Smooth muscle cell (in vitro differentiated cells): ENCODE results near the gene SLC39A6. TPM values are rescaled to one million over a fixed set of nuclear protein-coding genes. Genes with fewer than 3 reads are reported as not detected.
"Not testable (repeated sequence)": the region's sequence is repeated elsewhere in the genome, so short reads cannot be mapped to it uniquely, and the experiment has no call there.

ENCODE experiments used
- DNase-seq: peaks from one replicate; lab custom pipeline; 2025; ENCODE audit not compliant: unreplicated experiment; lab: John Stamatoyannopoulos, UW
- H2AFZ ChIP-seq: fragments of 200-600 bp; sonication (generic); 2 replicates; pipeline ENCODE4 v1.6.0; 2016; ENCODE audit warnings: antibody characterized with exemption, low read depth, mild to moderate bottlenecking
- H3F3A ChIP-seq: fragments of 200-600 bp; sonication (generic); 2 replicates; pipeline ENCODE4 v1.6.0; 2017; ENCODE audit warnings: antibody characterized with exemption, low read depth
- H3K27ac ChIP-seq: fragments of 200-600 bp; sonication (generic); 2 replicates; pipeline ENCODE4 v1.5.1; 2016; ENCODE audit warnings: low read depth, mild to moderate bottlenecking
- H3K27me3 ChIP-seq: fragments of 200-600 bp; sonication (generic); 2 replicates; pipeline ENCODE4 v1.6.1; 2016; ENCODE audit warnings: low read depth, mild to moderate bottlenecking
- H3K36me3 ChIP-seq: fragments of 200-600 bp; sonication (generic); 2 replicates; pipeline ENCODE4 v1.5.1; 2016; ENCODE audit warnings: low read depth
- H3K4me1 ChIP-seq: fragments of 200-600 bp; sonication (generic); 2 replicates; pipeline ENCODE4 v1.5.1; 2016; ENCODE audit warnings: low read depth
- H3K4me2 ChIP-seq: fragments of 200-600 bp; sonication (generic); 2 replicates; pipeline ENCODE4 v1.6.0; 2016; ENCODE audit warnings: mild to moderate bottlenecking
- H3K4me3 ChIP-seq: fragments of 200-600 bp; sonication (generic); 2 replicates; pipeline ENCODE4 v1.5.1; 2016; ENCODE audit warnings: mild to moderate bottlenecking
- H3K79me2 ChIP-seq: fragments of 200-600 bp; sonication (generic); 2 replicates; pipeline ENCODE4 v1.6.0; 2016; ENCODE audit warnings: low read depth, mild to moderate bottlenecking
- H3K9ac ChIP-seq: fragments of 200-600 bp; sonication (generic); 2 replicates; pipeline ENCODE4 v1.6.0; 2016; ENCODE audit warnings: low read depth
- H3K9me3 ChIP-seq: fragments of 200-600 bp; sonication (generic); replicated peaks from 2 replicates; pipeline ENCODE4 v1.5.1; 2016; ENCODE audit warnings: low read depth
- H4K20me1 ChIP-seq: fragments of 200-600 bp; sonication (generic); 2 replicates; pipeline ENCODE4 v1.6.0; 2016; ENCODE audit warnings: low read depth
- WGBS: methylation state at CpG from one replicate; pipeline ENCODE4 v1.1.7; 2016; ENCODE audit warnings: low lambda C conversion rate; 5-methylcytosine and 5-hydroxymethylcytosine counted together
- polyA plus RNA-seq: library from polyadenylated mRNA; unstranded; fragments of >200 nt; fragmentation: Nextera tagmentation; extraction: Ambion mirVana; gene quantifications from 2 replicates; pipeline ENCODE4 v1.2.1, GENCODE V29; 2016
- total RNA-seq: library from RNA; depleted of rRNA; stranded (reverse); fragments of >200 nt; gene quantifications from 2 replicates; pipeline ENCODE4 v1.2.3, GENCODE V29; 2014
- TF ChIP-seq, protein P1 (sequence below): fragments of 200-600 bp; sonication (generic); IDR thresholded peaks from 2 replicates; pipeline ENCODE4 v1.5.1; 2017; ENCODE audit warnings: borderline replicate concordance, mild to moderate bottlenecking, antibody characterized with exemption; ENCODE audit not compliant: insufficient read depth, poor library complexity, severe bottlenecking

The SLC39A6 gene
- total and polyA plus RNA-seq, 2 experiments from 2014 or later: 54.7 to 117 TPM

DNA sequence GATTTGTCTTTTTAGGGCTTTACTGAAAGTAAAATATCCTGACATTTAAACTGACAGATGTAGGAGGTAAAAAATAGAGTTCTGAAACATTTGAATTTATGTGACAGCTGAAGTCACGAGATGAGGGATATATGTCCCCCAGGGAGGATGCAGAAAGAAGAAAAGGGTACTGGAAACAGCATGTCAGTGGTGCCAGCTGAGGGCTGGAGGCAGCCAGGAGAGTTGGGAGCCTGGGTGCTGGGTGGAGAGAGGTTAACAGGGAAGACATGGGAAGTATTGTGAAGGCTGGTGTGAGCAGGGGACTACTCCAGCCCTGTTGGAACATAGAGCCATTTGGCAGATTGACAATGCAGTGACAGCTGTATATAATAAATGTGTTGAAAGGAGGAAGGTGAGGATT lies 46.3 kb upstream of the SLC39A6 start:
- Histone ChIP-seq H4K20me1 (peaks cover 9% of the 10 kb centered on the region), H2AFZ (no peak overlapping the region), H3K4me1 (no peaks in the 10 kb centered on the region), H3K9ac (no peak overlapping the region), H3F3A (no peaks in the 10 kb centered on the region), H3K36me3 (peaks cover 30% of the 10 kb centered on the region), H3K4me2 (no peak overlapping the region), H3K27ac (no peak overlapping the region), H3K9me3 (no peaks in the 10 kb centered on the region), H3K79me2 (no peaks in the 10 kb centered on the region), H3K27me3 (no peaks in the 10 kb centered on the region), H3K4me3 (no peak overlapping the region)
- 86% methylated on average over 1 of the region's 1 CpG for WGBS
- TF ChIP-seq, protein P1, sequence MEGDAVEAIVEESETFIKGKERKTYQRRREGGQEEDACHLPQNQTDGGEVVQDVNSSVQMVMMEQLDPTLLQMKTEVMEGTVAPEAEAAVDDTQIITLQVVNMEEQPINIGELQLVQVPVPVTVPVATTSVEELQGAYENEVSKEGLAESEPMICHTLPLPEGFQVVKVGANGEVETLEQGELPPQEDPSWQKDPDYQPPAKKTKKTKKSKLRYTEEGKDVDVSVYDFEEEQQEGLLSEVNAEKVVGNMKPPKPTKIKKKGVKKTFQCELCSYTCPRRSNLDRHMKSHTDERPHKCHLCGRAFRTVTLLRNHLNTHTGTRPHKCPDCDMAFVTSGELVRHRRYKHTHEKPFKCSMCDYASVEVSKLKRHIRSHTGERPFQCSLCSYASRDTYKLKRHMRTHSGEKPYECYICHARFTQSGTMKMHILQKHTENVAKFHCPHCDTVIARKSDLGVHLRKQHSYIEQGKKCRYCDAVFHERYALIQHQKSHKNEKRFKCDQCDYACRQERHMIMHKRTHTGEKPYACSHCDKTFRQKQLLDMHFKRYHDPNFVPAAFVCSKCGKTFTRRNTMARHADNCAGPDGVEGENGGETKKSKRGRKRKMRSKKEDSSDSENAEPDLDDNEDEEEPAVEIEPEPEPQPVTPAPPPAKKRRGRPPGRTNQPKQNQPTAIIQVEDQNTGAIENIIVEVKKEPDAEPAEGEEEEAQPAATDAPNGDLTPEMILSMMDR: no peak
- no peak for DNase-seq

DNA sequence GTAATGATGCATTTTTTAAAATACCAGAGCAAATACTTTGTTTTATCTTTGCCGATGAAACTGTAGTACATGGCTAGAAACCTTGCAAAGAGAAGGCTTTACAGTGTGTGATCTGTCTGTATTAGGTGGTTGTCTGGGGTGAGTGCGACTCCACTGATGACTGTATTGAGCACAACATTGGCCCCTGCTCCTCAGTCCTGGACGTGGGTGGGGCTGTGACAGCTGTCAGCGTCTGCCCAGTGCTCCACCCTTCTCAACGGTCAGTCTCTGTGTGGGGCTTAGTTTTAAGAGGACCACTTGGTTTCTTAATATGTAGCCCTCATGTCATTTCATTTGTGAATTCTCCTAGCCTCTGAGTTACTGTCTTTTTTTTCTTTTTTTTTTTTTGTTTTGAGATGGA lies 40.8 kb upstream of the SLC39A6 start:
- peaks cover 3% of the 10 kb centered on the region for H3K79me2 ChIP-seq
- H3K27me3 ChIP-seq: no peaks in the 10 kb centered on the region
- peaks cover 14% of the 10 kb centered on the region for H4K20me1 ChIP-seq
- H2AFZ ChIP-seq: no peak overlapping the region
- H3K9me3 ChIP-seq: no peaks in the 10 kb centered on the region
- H3K27ac ChIP-seq: no peak overlapping the region
- H3K4me1 ChIP-seq: no peaks in the 10 kb centered on the region
- WGBS: 73% methylated on average over 5 of the region's 5 CpGs
- H3F3A ChIP-seq: no peaks in the 10 kb centered on the region
- H3K9ac ChIP-seq: no peak overlapping the region
- no peak overlapping the region for H3K4me3 ChIP-seq
- H3K36me3 ChIP-seq: peaks cover 44% of the 10 kb centered on the region
- no peak overlapping the region for H3K4me2 ChIP-seq
- no peak for DNase-seq
- TF ChIP-seq, protein P1: no peak

DNA sequence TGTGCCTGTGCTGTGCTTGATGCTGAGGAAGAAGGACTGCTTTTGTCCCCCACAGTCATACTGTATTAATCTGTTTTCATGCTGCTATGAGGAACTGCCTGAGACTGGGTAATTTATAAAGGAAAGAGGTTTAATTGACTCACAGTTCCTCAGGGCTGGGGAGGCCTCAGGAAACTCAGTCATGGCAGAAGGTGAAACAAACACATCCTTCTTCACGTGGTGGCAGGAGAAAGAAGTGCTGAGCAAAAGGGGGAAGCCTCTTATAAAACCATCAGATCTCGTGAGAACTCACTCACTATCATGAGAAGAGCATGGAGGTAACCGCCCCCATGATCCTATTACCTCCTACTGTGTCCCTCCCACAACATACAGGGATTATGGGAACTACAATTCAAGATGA lies 39.2 kb upstream of the SLC39A6 start:
- H2AFZ ChIP-seq, H3K9me3 ChIP-seq, H3K4me2 ChIP-seq, H3K4me1 ChIP-seq, H3K27ac ChIP-seq, H3K79me2 ChIP-seq, H3K9ac ChIP-seq, H3K4me3 ChIP-seq, H3F3A ChIP-seq, DNase-seq, H3K27me3 ChIP-seq: not testable (repeated sequence)
- Histone ChIP-seq H3K36me3 (peaks cover 34% of the 10 kb centered on the region), H4K20me1 (peaks cover 17% of the 10 kb centered on the region)
- 96% methylated on average over 3 of the region's 3 CpGs for WGBS

DNA sequence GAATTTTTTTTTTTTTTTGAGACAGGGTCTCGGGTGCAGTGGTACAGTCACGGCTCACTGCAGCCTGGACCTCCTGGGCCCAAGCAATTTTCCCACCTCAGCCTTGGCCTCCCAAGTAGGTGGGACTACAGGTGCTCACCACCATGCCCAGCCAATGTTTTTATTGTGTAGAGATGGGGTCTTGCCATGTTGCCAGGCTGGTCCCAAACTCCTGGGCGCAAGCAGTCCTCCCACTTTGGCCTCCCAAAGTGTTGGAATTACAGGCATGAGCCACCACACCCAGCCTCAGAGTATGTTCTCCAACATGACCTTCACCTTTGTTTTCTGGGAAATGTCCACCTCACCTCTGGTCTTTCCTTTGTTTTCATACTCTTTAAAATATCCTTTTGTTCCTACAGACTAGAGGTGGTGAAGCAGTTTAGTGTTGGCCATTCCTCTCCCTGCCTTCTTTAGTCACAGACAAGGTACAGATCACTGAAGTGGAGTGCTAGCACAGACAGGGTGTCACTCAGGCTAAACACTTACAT lies 38.6 kb upstream of the SLC39A6 start:
- H3K36me3 ChIP-seq: peaks cover 29% of the 10 kb centered on the region
- no peak overlapping the region for H3K4me3 ChIP-seq
- no peaks in the 10 kb centered on the region for H3K4me1 ChIP-seq
- no peak for DNase-seq
- H3K27ac ChIP-seq: no peak overlapping the region
- H3K9ac ChIP-seq: no peak overlapping the region
- H2AFZ ChIP-seq: no peak overlapping the region
- H3K79me2 ChIP-seq: peaks cover 3% of the 10 kb centered on the region
- WGBS: 100% methylated on average over 3 of the region's 3 CpGs
- no peaks in the 10 kb centered on the region for H3K9me3 ChIP-seq
- peaks cover 13% of the 10 kb centered on the region for H4K20me1 ChIP-seq
- H3K4me2 ChIP-seq: no peak overlapping the region
- no peaks in the 10 kb centered on the region for H3K27me3 ChIP-seq
- H3F3A ChIP-seq: no peaks in the 10 kb centered on the region
- TF ChIP-seq, protein P1: no peak
